Activated CD4-positive, alpha-beta T cell treated with anti-CD3 and anti-CD28 coated beads, Interleukin-2, amount 10 ng/mL, durations not matched to agents 7 days and 5 days (primary cell): ENCODE results near the gene SYNGAP1. TPM values are rescaled to one million over a fixed set of nuclear protein-coding genes. Genes with fewer than 3 reads are reported as not detected.

ENCODE experiments used
- CTCF ChIA-PET: fragments of 350-600 bp; sonication (Branson Sonifier 250); formaldehyde crosslinking; loops from one replicate; lab custom pipeline; 2021; ENCODE audit warnings: antibody characterized with exemption; lab: Charles Lee
- POLR2A ChIA-PET: fragments of 350-600 bp; sonication (Branson Sonifier 250); formaldehyde crosslinking; loops from one replicate; lab custom pipeline; 2021; ENCODE audit warnings: antibody characterized with exemption; lab: Charles Lee
- DNase-seq: peaks from one replicate; pipeline ENCODE4 v3.0.0-alpha.2; 2020
- H3K27ac Mint-ChIP-seq: one replicate; pipeline ENCODE4 v1.8.0; 2021; ENCODE audit warnings: mild to moderate bottlenecking, moderate library complexity, mixed read lengths
- H3K27me3 Mint-ChIP-seq: one replicate; pipeline ENCODE4 v1.8.0; 2021; ENCODE audit warnings: mixed read lengths
- H3K36me3 Mint-ChIP-seq: one replicate; pipeline ENCODE4 v1.8.0; 2021; ENCODE audit warnings: low read depth, mixed read lengths
- H3K4me1 Mint-ChIP-seq: one replicate; pipeline ENCODE4 v1.8.0; 2021; ENCODE audit warnings: mixed read lengths
- H3K4me3 Mint-ChIP-seq: one replicate; pipeline ENCODE4 v1.8.0; 2021; ENCODE audit warnings: mild to moderate bottlenecking, moderate library complexity, mixed read lengths
- H3K9me3 Mint-ChIP-seq: one replicate; pipeline ENCODE4 v1.8.0; 2021; ENCODE audit warnings: mixed read lengths
- total RNA-seq, 2 experiments: library from RNA; stranded (reverse); gene quantifications; one replicate each; pipeline ENCODE4 v1.2.3, GENCODE V29; 2021

Gene SYNGAP1
- total RNA-seq, 2 experiments from 2014 or later = 42.9 to 44.9 TPM

DNA sequence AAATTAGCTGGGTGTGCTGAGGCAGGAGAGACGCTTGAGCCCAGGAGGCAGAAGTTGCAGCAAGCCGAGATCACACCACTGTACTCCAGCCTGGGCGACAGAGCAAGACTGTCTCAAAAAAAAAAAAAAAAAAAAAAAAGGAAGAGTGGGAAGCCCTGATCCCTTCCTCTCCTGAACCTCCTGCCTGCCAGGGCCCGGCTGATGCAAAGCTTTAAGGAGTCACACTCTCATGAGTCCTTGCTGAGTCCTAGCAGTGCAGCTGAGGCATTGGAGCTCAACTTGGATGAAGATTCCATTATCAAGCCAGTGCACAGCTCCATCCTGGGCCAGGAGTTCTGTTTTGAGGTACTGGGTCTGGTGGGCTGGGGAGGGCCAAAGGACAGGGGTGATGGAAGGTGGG lies 15.1 kb downstream of the SYNGAP1 start:
- no peaks in the 10 kb centered on the region for H3K9me3 Mint-ChIP-seq
- ChIA-PET POLR2A (interaction anchor here (0.5 kb wide), 1 partner anchor 34 kb away, joined by 5 read pairs; no protein-coding TSS in a partner anchor), CTCF (no interaction called here)
- H3K4me1 Mint-ChIP-seq = peaks cover 35% of the 10 kb centered on the region
- DNase-seq = no peak
- H3K27ac Mint-ChIP-seq = no peak overlapping the region
- H3K4me3 Mint-ChIP-seq = no peak overlapping the region
- no peaks in the 10 kb centered on the region for H3K27me3 Mint-ChIP-seq
- peaks cover 34% of the 10 kb centered on the region for H3K36me3 Mint-ChIP-seq

DNA sequence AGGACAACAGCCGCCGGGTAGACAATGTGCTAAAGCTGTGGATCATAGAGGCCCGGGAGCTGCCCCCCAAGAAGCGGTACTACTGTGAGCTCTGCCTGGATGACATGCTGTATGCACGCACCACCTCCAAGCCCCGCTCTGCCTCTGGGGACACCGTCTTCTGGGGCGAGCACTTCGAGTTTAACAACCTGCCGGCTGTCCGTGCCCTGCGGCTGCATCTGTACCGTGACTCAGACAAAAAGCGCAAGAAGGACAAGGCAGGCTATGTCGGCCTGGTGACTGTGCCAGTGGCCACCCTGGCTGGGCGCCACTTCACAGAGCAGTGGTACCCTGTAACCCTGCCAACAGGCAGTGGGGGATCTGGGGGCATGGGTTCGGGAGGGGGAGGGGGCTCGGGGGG lies 17.8 kb downstream of the SYNGAP1 start:
- H3K4me3 Mint-ChIP-seq = no peak overlapping the region
- no peaks in the 10 kb centered on the region for H3K9me3 Mint-ChIP-seq
- H3K4me1 Mint-ChIP-seq = peaks cover 9% of the 10 kb centered on the region
- ChIA-PET CTCF (interaction anchor here (0.6 to 1.3 kb wide), 2 partner anchors 9 to 17 kb away, joined by 3 read pairs; partner anchors contain the start of gene ZBTB9), POLR2A (no interaction called here)
- H3K36me3 Mint-ChIP-seq = peaks cover 40% of the 10 kb centered on the region
- no peak for DNase-seq
- no peaks in the 10 kb centered on the region for H3K27me3 Mint-ChIP-seq
- H3K27ac Mint-ChIP-seq = no peak overlapping the region

DNA sequence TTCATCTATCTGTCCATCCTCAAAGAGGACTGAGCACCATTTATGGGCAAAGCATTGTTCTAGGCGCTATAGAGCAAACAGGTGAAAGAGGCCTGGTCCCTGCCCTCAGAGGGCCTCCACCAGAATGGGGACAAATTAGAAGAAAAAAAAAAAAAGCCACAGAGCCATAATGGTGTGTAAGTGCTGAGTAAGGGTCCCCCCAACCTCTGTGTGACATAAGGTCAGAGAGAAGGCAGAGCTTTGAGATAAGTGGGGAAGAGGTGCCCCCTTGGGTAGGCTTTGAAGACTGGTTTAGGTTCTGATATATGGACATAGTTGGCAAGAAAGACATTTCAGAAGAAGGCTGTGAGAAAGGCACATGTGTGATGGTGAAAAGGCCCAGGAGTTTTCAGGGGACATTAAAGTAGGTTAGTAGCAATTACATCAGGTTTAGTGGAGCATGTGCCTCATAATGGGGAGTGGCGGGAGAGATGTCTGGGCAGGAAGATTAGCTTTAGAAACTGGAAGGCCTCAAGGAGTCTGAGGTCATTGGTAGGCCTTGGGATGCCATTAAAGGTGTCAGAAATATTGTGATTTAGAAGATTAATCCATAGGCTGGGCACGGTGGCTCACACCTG lies 19.2 kb downstream of the SYNGAP1 start:
- Mint-ChIP-seq H3K27me3 (no peaks in the 10 kb centered on the region), H3K4me3 (no peak overlapping the region), H3K4me1 (peaks cover 2% of the 10 kb centered on the region), H3K27ac (peak overlapping the region; percentile 51), H3K9me3 (no peaks in the 10 kb centered on the region), H3K36me3 (peaks cover 37% of the 10 kb centered on the region)
- POLR2A ChIA-PET = no interaction called here
- no peak for DNase-seq
- CTCF ChIA-PET = interaction anchor here (0.6 kb wide), 1 partner anchor 122 kb away, joined by 4 read pairs; the partner anchor contains the start of gene ZBTB22

DNA sequence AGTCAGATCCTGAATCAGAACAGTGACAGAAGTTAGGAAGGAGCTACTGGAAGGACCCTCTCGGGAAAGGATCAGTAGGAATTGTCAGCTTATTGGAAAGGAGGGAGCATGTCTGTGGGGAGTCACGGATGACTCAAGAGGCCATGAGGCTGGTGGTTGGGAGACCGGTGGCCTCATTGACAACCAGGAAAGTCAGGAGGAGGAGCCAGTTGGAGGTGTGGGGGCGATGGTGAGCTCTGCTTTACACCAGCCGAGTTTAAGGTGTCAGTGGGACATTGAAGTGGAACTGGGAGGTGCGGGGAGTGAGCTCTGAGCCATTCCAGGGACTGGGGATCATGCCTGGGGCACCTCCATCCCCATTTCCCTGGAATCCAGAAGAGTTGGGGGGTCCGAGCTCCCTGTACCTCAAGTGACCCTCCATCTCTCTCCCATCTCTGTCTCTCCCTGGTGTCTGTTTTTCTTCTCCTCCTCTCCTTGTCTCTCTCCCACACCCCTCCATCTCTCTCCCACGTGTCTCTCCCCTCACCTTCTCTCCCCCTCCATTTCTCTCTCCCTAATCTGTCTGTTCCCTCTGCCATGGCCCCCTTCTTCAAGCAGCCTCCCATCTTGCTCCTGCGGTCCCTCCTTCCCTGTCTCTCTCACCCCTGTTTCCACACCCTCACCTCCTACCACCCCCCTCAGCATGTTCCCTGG lies 20.2 kb downstream of the SYNGAP1 start:
- Mint-ChIP-seq H3K27ac (peak overlapping the region; percentile 63), H3K9me3 (no peaks in the 10 kb centered on the region), H3K4me3 (no peak overlapping the region), H3K36me3 (peaks cover 37% of the 10 kb centered on the region), H3K27me3 (no peaks in the 10 kb centered on the region), H3K4me1 (peaks cover 1% of the 10 kb centered on the region)
- ChIA-PET POLR2A (no interaction called here), CTCF (interaction anchor here (1.2 kb wide), 1 partner anchor 10 kb away, joined by 4 read pairs; no protein-coding TSS in a partner anchor)
- DNase-seq = no peak

DNA sequence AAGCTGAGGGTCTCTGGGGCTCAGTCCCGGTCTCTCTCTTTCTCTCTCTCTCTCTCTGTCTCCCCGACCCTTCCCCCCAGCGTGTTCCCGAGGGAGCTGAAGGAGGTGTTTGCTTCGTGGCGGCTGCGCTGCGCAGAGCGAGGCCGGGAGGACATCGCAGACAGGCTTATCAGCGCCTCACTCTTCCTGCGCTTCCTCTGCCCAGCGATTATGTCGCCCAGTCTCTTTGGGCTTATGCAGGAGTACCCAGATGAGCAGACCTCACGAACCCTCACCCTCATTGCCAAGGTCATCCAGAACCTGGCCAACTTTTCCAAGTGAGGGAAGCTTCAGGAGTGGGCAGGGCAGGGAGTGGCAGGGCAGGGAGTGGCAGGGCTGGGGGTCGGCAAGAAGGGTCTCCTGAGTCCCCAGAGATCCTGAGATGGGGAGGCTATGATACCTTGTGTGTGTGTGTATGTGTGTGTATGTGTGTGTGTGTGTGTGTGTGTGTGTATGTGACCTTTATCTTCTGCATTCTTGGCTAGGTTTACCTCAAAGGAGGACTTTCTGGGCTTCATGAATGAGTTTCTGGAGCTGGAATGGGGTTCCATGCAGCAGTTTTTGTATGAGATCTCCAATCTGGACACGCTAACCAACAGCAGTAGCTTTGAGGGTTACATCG lies 20.9 kb downstream of the SYNGAP1 start:
- CTCF ChIA-PET = interaction anchor here (1.2 to 1.6 kb wide), 2 partner anchors 9 to 14 kb away, joined by 4 to 5 read pairs; partner anchors contain the start of gene ZBTB9
- H3K9me3 Mint-ChIP-seq = no peaks in the 10 kb centered on the region
- no peak overlapping the region for H3K4me3 Mint-ChIP-seq
- no peaks in the 10 kb centered on the region for H3K27me3 Mint-ChIP-seq
- H3K36me3 Mint-ChIP-seq = peaks cover 34% of the 10 kb centered on the region
- no peak overlapping the region for H3K27ac Mint-ChIP-seq
- H3K4me1 Mint-ChIP-seq = no peaks in the 10 kb centered on the region
- no peak for DNase-seq
- POLR2A ChIA-PET = no interaction called here

DNA sequence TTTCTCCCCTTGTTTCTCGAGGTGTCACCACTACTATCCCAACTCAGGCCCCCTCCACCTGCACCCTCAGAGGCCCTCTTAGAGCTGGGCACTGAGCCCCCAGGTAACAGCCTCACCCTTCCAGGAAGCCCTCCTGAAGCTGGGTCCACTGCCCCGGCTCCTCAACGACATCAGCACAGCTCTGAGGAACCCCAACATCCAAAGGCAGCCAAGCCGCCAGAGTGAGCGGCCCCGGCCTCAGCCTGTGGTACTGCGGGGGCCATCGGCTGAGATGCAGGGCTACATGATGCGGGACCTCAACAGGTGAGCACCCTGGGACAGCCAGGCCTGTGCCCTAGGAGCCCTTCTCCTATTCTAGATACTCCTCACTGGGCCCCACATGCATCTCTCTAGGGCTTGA lies 21.6 kb downstream of the SYNGAP1 start:
- CTCF ChIA-PET = interaction anchor here (1.2 to 1.6 kb wide), 2 partner anchors 9 to 13 kb away, joined by 4 to 5 read pairs; partner anchors contain the start of gene ZBTB9
- DNase-seq = no peak
- H3K4me3 Mint-ChIP-seq = no peak overlapping the region
- no peaks in the 10 kb centered on the region for H3K4me1 Mint-ChIP-seq
- POLR2A ChIA-PET = no interaction called here
- H3K36me3 Mint-ChIP-seq = peaks cover 39% of the 10 kb centered on the region
- peak overlapping the region; percentile 19 for H3K27ac Mint-ChIP-seq
- H3K9me3 Mint-ChIP-seq = no peaks in the 10 kb centered on the region
- no peaks in the 10 kb centered on the region for H3K27me3 Mint-ChIP-seq

DNA sequence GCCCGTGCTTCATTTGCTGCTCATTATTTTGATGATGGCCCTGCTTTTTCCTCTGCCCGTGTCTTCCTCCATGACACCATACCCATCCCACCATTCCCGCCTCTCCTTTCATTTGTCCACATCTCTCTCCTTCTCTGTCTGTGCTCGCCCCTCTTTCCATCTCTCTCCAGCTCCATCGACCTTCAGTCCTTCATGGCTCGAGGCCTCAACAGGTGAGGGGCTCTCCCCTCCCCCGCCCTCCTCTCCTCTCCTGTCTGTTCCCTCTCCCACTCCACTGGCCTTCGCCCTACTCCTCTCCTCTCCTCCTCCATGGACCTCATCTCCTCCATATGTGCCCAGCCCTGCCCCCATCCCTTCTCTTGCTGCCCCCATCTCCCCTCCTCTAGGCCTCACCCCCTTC lies 22.4 kb downstream of the SYNGAP1 start:
- CTCF ChIA-PET = interaction anchor here (1.6 kb wide), 1 partner anchor 12 kb away, joined by 5 read pairs; the partner anchor contains the start of gene ZBTB9
- Mint-ChIP-seq H3K27ac (peak overlapping the region; percentile 16), H3K4me3 (no peak overlapping the region), H3K9me3 (no peaks in the 10 kb centered on the region), H3K27me3 (no peaks in the 10 kb centered on the region), H3K4me1 (no peaks in the 10 kb centered on the region), H3K36me3 (peaks cover 40% of the 10 kb centered on the region)
- POLR2A ChIA-PET = no interaction called here
- no peak for DNase-seq

DNA sequence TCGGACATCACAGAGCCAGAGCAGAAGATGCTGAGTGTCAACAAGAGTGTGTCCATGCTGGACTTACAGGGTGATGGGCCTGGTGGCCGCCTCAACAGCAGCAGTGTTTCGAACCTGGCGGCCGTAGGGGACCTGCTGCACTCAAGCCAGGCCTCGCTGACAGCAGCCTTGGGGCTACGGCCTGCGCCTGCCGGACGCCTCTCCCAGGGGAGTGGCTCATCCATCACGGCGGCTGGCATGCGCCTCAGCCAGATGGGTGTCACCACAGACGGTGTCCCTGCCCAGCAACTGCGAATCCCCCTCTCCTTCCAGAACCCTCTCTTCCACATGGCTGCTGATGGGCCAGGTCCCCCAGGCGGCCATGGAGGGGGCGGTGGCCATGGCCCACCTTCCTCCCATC lies 23.2 kb downstream of the SYNGAP1 start:
- ChIA-PET POLR2A (no interaction called here), CTCF (no interaction called here)
- Mint-ChIP-seq H3K36me3 (peaks cover 40% of the 10 kb centered on the region), H3K4me1 (no peaks in the 10 kb centered on the region), H3K27me3 (no peaks in the 10 kb centered on the region), H3K4me3 (no peak overlapping the region), H3K9me3 (no peaks in the 10 kb centered on the region), H3K27ac (no peak overlapping the region)
- DNase-seq = no peak

DNA sequence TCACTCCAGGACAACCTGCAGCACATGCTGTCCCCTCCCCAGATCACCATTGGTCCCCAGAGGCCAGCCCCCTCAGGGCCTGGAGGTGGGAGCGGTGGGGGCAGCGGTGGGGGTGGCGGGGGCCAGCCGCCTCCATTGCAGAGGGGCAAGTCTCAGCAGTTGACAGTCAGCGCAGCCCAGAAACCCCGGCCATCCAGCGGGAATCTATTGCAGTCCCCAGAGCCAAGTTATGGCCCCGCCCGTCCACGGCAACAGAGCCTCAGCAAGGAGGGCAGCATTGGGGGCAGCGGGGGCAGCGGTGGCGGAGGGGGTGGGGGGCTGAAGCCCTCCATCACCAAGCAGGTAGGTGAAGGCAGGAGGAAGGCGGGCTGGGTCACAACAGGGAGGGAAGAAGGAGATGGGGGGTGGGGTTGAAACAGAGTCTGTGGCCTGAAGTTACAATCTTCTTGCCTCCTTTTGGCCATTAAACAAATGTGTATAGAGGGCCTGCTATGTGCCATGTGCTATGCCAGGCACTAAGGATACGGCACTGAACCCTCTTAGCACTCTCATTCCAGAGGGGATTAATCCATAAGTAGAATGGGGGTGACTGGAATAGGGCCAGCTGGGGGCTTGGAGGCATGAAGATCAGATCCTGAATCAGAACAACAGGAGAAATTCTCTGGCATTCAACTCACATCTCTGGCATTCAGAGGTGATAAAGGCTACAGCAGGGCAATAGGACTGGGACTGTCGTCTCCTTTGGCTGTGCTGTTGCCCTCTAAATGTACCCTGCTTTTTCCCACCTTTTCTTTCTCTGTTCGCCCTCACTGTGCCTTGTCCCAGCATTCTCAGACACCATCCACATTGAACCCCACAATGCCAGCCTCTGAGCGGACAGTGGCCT lies 24.0 kb downstream of the SYNGAP1 start:
- Mint-ChIP-seq H3K4me3 (no peak overlapping the region), H3K27ac (no peak overlapping the region), H3K4me1 (no peaks in the 10 kb centered on the region), H3K27me3 (no peaks in the 10 kb centered on the region), H3K9me3 (no peaks in the 10 kb centered on the region), H3K36me3 (peaks cover 41% of the 10 kb centered on the region)
- DNase-seq = no peak
- POLR2A ChIA-PET = no interaction called here
- CTCF ChIA-PET = interaction anchor here (1.2 to 2.1 kb wide), 3 partner anchors 10 to 18 kb away, joined by 3 to 7 read pairs (median 6); partner anchors contain the start of gene ZBTB9

DNA sequence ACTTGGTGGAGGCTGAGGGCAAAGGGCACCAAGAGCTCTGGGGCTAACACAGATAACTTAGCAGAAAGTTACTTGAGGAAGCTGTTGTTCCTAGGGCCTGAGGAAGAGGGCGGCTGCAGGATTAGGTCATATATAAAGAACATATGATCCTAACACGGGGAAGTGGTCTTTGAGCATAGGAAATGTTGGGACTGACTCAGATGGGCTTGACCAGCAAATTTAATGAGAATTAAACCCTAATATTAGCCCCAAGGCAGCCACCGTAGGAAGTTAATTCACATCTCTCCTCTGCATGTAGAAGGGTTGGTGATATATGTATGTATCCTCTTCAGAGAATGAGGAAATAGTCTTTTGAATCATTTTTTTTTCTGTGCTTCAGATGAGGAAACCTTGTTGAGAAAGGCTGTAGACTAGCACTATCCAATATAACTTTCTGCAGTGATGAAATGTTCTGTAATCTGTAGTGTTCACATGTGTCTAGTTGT lies 25.3 kb downstream of the SYNGAP1 start:
- no peaks in the 10 kb centered on the region for H3K4me1 Mint-ChIP-seq
- no peaks in the 10 kb centered on the region for H3K27me3 Mint-ChIP-seq
- CTCF ChIA-PET = interaction anchor here (1.2 to 2.1 kb wide), 3 partner anchors 9 to 19 kb away, joined by 3 to 7 read pairs (median 6); partner anchors contain the start of gene ZBTB9
- DNase-seq = no peak
- POLR2A ChIA-PET = no interaction called here
- H3K9me3 Mint-ChIP-seq = no peaks in the 10 kb centered on the region
- peaks cover 41% of the 10 kb centered on the region for H3K36me3 Mint-ChIP-seq
- no peak overlapping the region for H3K4me3 Mint-ChIP-seq
- peak overlapping the region; percentile 33 for H3K27ac Mint-ChIP-seq

DNA sequence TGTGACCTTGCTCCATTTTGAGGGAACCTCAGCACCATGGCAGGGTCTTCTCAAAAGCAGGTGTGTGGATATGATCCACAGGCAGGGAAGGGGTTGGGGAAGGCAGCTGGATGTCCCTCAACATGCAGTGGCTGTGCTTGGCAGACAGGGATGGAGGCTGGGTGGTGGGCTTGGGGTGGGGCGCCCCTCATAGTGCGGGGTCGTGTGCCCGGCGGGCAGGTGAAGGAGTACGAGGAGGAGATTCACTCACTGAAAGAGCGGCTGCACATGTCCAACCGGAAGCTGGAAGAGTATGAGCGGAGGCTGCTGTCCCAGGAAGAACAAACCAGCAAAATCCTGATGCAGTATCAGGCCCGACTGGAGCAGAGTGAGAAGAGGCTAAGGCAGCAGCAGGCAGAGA lies 26.5 kb downstream of the SYNGAP1 start:
- no peaks in the 10 kb centered on the region for H3K27me3 Mint-ChIP-seq
- no peak overlapping the region for H3K27ac Mint-ChIP-seq
- peaks cover 1% of the 10 kb centered on the region for H3K4me1 Mint-ChIP-seq
- DNase-seq = no peak
- H3K36me3 Mint-ChIP-seq = peaks cover 40% of the 10 kb centered on the region
- H3K9me3 Mint-ChIP-seq = no peaks in the 10 kb centered on the region
- H3K4me3 Mint-ChIP-seq = no peak overlapping the region
- ChIA-PET POLR2A (interaction anchor here (0.6 kb wide), 1 partner anchor 23 kb away, joined by 3 read pairs; no protein-coding TSS in a partner anchor), CTCF (interaction anchor here (1.0 to 1.1 kb wide), 2 partner anchors 9 kb away, joined by 3 read pairs; no protein-coding TSS in a partner anchor)

DNA sequence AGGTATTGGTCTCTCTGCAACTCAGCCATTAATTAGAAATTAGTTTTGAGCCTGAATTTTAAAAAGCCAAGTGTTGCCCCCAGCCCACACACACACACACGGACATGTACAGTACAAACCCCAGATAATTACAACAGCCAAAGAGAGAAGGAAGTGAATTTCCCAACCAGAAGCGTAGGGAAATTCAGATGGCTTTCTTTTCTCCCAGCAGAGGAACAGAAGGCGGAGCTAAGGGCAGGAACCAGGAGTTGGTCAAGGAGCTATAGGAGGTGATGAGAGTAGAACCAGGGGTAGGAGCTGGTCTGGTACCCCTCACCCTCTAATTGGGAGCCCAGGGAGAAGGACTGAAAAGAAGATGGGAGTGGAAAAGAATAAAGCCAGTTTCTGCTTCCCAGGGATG lies 30.6 kb downstream of the SYNGAP1 start:
- Mint-ChIP-seq H3K27me3 (no peaks in the 10 kb centered on the region), H3K4me3 (no peak overlapping the region), H3K27ac (no peak overlapping the region), H3K4me1 (peaks cover 26% of the 10 kb centered on the region), H3K36me3 (peaks cover 29% of the 10 kb centered on the region), H3K9me3 (no peaks in the 10 kb centered on the region)
- ChIA-PET CTCF (interaction anchor here (0.5 to 1.8 kb wide), 2 partner anchors 10 to 116 kb away, joined by 3 to 4 read pairs; no protein-coding TSS in a partner anchor), POLR2A (no interaction called here)
- no peak for DNase-seq
